ENCODE results near the gene MAST2. TPM values are rescaled to one million over a fixed set of nuclear protein-coding genes. Genes with fewer than 3 reads are reported as not detected.
A peak's percentile ranks its signal among the peaks of the same experiment; 100 is the strongest.

MAST2 gene
- total RNA-seq, 4 donors from 2014 or later: 31.1 to 76.9 (median 73.4) TPM

- Histone ChIP-seq H3K4me3 (no peak overlapping the region), H3K4me1 (peaks cover 0 to 37% (median 7%) of the 10 kb centered on the region in 3 donors), H3K27me3 (no peaks in the 10 kb centered on the region), H3K9me3 (no peaks in the 10 kb centered on the region), H3K36me3 (peaks cover 0 to 43% of the 10 kb centered on the region in 2 donors), H3K27ac (peak overlapping the region in 3 of 4 donors; percentile 15 to 55 (median 34))
- no peak for TF ChIP-seq EP300 (IDR thresholded peaks at IDR 0.05)
- TF ChIP-seq POLR2A (IDR thresholded peaks at IDR 0.05): peak in 1 of 2 donors; percentile 17
- peak; percentile 56 for TF ChIP-seq POLR2AphosphoS5 (IDR thresholded peaks at IDR 0.05)
- TF ChIP-seq CTCF (IDR thresholded peaks at IDR 0.05): peak in 3 of 4 experiments; percentile 97
- ATAC-seq: peak; percentile 72
- 47 to 63% methylated on average over 5 to 6 of the region's 11 CpGs for WGBS, 2 donors (ENCODE audit: low coverage in 1 of 2)
These were observed 233.8 kb downstream of the MAST2 start for GRCh38 chr1:46036894-46037839.

DNA sequence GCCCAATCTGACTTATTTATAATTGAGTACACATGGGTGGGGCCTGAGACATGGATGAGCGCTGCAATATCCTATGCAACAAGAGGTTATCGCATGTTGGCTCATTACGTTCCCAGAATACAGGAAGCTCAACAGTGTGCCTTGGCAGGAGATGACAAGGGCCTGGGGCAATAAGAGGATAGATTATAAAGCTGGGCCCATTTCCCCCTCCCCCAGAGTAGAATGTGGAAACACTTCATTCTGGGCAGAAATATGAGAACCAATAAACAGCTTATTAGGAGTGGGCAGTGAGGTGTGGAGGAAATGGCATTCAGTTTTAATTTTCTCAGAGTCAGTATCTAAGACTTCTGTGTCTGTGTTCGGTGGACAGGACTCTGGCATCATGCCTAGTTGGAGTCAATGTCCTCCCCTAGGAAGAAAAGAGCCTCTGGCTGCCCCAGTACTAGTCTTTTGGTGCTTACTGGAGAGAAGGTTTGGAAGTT lies 236.2 kb downstream of the MAST2 start:
- Histone ChIP-seq H3K27ac (peak overlapping the region in 1 of 4 donors; percentile 25), H3K27me3 (no peaks in the 10 kb centered on the region), H3K9me3 (no peaks in the 10 kb centered on the region), H3K4me1 (peaks cover 0 to 40% (median 7%) of the 10 kb centered on the region in 3 donors), H3K4me3 (no peak overlapping the region), H3K36me3 (peaks cover 2 to 37% of the 10 kb centered on the region in 2 donors)
- TF ChIP-seq EP300 (IDR thresholded peaks at IDR 0.05): no peak
- no peak for TF ChIP-seq CTCF (IDR thresholded peaks at IDR 0.05)
- TF ChIP-seq POLR2AphosphoS5 (IDR thresholded peaks at IDR 0.05): no peak
- no peak for TF ChIP-seq POLR2A (IDR thresholded peaks at IDR 0.05)
- ATAC-seq: peak; percentile 39
- 41 to 47% methylated on average over 3 to 4 of the region's 4 CpGs for WGBS, 2 donors (ENCODE audit: low coverage in 1 of 2)

DNA sequence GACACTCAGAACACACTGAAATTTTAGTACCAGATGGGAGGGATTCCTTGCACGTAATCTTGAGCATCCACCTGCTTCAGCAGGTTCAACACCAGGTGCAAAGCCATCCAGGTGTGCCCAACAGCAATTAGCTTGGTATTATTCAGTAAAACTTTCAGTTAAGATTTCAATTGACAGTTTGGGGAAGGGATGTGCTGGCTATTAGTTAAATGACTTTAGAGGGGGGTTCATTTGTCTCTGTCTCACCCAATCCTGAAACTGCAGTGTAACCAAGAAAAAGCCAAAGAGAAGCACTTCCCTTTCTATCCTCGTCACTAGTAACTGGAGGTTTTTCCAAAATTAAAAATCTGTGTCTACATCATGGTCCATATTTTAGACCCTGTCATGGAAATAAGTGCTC lies 238.1 kb downstream of the MAST2 start:
- TF ChIP-seq POLR2A (IDR thresholded peaks at IDR 0.05) (no peak), POLR2AphosphoS5 (IDR thresholded peaks at IDR 0.05) (no peak), EP300 (IDR thresholded peaks at IDR 0.05) (no peak)
- WGBS, 2 donors (ENCODE audit: low coverage in 1 of 2): 80 to 81% methylated on average over 1 to 2 of the region's 2 CpGs
- H3K27ac ChIP-seq: no peak overlapping the region
- peaks cover 0 to 40% (median 7%) of the 10 kb centered on the region in 3 donors for H3K4me1 ChIP-seq
- no peaks in the 10 kb centered on the region for H3K9me3 ChIP-seq
- H3K27me3 ChIP-seq: no peaks in the 10 kb centered on the region
- peaks cover 2 to 28% of the 10 kb centered on the region in 2 donors for H3K36me3 ChIP-seq
- H3K4me3 ChIP-seq: no peak overlapping the region
- ATAC-seq: no peak

GRCh38 chr1:46041974-46042373 lies 238.6 kb downstream of the MAST2 start:
- no peaks in the 10 kb centered on the region for H3K27me3 ChIP-seq
- no peak overlapping the region for H3K4me3 ChIP-seq
- no peak overlapping the region for H3K27ac ChIP-seq
- ATAC-seq: no peak
- peaks cover 0 to 36% (median 7%) of the 10 kb centered on the region in 3 donors for H3K4me1 ChIP-seq
- no peak for TF ChIP-seq CTCF (IDR thresholded peaks at IDR 0.05)
- no peak for TF ChIP-seq POLR2AphosphoS5 (IDR thresholded peaks at IDR 0.05)
- no peak for TF ChIP-seq EP300 (IDR thresholded peaks at IDR 0.05)
- no peak for TF ChIP-seq POLR2A (IDR thresholded peaks at IDR 0.05)
- peaks cover 2 to 28% of the 10 kb centered on the region in 2 donors for H3K36me3 ChIP-seq
- no peaks in the 10 kb centered on the region for H3K9me3 ChIP-seq

DNA sequence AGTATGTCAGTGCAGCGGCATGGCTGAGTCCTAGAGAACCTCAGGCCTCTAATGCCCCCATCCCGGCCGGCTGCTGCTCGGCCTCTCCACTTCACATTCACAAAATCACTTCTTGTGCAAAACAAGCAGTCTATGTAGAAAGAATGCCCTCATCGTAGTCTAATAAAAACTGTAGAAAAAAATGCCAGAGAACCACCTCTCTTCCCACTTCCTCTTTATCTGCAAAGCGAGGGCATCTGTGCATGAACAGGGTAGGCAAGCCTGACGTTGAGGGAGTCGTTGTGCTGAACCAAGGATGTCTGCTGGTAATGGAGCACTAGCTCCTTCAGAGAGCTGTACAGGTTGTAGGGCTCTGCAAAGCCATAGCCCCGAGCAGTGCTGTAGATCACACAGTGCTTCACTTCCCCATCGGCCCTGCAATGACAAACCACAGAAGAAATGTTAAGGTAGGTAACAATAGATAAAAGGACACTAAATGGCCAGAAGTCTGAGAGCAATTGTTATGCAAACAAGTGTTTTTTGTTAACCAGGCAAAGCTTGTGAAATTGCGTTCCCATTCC lies 240.1 kb downstream of the MAST2 start:
- ATAC-seq: no peak
- TF ChIP-seq CTCF (IDR thresholded peaks at IDR 0.05): no peak
- no peak for TF ChIP-seq POLR2A (IDR thresholded peaks at IDR 0.05)
- TF ChIP-seq POLR2AphosphoS5 (IDR thresholded peaks at IDR 0.05): no peak
- no peak for TF ChIP-seq EP300 (IDR thresholded peaks at IDR 0.05)
- no peak overlapping the region for H3K4me3 ChIP-seq
- peaks cover 0 to 31% (median 3%) of the 10 kb centered on the region in 3 donors for H3K4me1 ChIP-seq
- H3K27ac ChIP-seq: no peak overlapping the region
- no peaks in the 10 kb centered on the region for H3K9me3 ChIP-seq
- no peaks in the 10 kb centered on the region for H3K27me3 ChIP-seq
- H3K36me3 ChIP-seq: peaks cover 2 to 28% of the 10 kb centered on the region in 2 donors
- WGBS, 2 donors (ENCODE audit: low coverage in 1 of 2): 71 to 79% methylated on average over 7 to 8 of the region's 11 CpGs
